ENCODE results near the gene YWHAE. TPM values are rescaled to one million over a fixed set of nuclear protein-coding genes. Genes with fewer than 3 reads are reported as not detected.

The YWHAE gene
- total and polyA plus RNA-seq, 9 of the 15 experiments (the other 6 are each of a cell fraction or from before 2014, with no cell fraction given): 184 to 727 (median 448) TPM

DNA sequence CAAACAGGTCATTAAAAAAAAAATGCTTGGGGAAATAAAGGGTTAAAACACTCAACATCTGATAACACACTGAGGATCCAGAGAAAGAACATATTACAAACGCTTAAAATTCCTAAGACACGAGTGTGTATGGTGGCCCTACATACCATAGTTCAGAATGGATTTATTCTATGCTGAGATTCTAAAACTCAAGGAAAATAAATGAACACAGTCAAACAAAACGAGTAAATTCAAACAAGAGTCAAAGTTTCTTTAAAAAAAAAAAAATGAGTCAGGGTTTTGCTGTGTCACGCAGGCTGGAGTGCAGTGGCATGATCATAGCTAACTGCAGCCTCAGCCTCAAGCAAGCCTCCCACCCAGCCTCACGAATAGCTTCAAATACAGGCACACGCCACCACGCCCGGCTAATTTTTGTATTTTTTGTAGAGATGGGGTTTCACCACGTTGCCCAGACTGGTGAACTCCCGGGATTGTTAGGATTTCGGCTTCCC lies 38.6 kb upstream of the YWHAE start (continued):
- TF ChIP-seq, protein P1, sequence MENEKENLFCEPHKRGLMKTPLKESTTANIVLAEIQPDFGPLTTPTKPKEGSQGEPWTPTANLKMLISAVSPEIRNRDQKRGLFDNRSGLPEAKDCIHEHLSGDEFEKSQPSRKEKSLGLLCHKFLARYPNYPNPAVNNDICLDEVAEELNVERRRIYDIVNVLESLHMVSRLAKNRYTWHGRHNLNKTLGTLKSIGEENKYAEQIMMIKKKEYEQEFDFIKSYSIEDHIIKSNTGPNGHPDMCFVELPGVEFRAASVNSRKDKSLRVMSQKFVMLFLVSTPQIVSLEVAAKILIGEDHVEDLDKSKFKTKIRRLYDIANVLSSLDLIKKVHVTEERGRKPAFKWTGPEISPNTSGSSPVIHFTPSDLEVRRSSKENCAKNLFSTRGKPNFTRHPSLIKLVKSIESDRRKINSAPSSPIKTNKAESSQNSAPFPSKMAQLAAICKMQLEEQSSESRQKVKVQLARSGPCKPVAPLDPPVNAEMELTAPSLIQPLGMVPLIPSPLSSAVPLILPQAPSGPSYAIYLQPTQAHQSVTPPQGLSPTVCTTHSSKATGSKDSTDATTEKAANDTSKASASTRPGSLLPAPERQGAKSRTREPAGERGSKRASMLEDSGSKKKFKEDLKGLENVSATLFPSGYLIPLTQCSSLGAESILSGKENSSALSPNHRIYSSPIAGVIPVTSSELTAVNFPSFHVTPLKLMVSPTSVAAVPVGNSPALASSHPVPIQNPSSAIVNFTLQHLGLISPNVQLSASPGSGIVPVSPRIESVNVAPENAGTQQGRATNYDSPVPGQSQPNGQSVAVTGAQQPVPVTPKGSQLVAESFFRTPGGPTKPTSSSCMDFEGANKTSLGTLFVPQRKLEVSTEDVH (IDR thresholded peaks at IDR 0.05; ENCODE audit: low read depth, partially characterized antibody): no peak
- TF ChIP-seq ZNF3 (CRISPR knock-in tag; IDR thresholded peaks at IDR 0.05) (no peak), HDAC6 (IDR thresholded peaks at IDR 0.05; ENCODE audit: low read depth, low read length) (no peak), HNRNPK (IDR thresholded peaks at IDR 0.05; ENCODE audit: low read depth, low read length, poor library complexity, severe bottlenecking) (no peak), EZH2 (IDR thresholded peaks at IDR 0.05; ENCODE audit: borderline replicate concordance, low read depth, low read length) (no peak), ZNF146 (CRISPR knock-in tag; IDR thresholded peaks at IDR 0.05; ENCODE audit: unreplicated experiment) (no peak), BACH1 (tag; IDR thresholded peaks at IDR 0.05) (peak; percentile 60; the same call in 1 of the 2 replicates), ZZZ3 (IDR thresholded peaks at IDR 0.05) (no peak), RAD21 (CRISPR knock-in tag; conservative IDR thresholded peaks at IDR 0.05 in 1 of 2, IDR thresholded peaks at IDR 0.05 in 1 of 2) (no peak), ARID1B (IDR thresholded peaks at IDR 0.05) (peak; percentile 28; the same call in 1 of the 2 replicates), FOSL1 (tag; conservative IDR thresholded peaks at IDR 0.05) (no peak), C11orf30 (IDR thresholded peaks at IDR 0.05; ENCODE audit: low read depth) (peak; percentile 82), ZNF263 (CRISPR knock-in tag; IDR thresholded peaks at IDR 0.05; ENCODE audit: borderline replicate concordance) (no peak), ILF3 (IDR thresholded peaks at IDR 0.05; ENCODE audit: borderline replicate concordance) (no peak)
- TF ChIP-seq, protein P2, sequence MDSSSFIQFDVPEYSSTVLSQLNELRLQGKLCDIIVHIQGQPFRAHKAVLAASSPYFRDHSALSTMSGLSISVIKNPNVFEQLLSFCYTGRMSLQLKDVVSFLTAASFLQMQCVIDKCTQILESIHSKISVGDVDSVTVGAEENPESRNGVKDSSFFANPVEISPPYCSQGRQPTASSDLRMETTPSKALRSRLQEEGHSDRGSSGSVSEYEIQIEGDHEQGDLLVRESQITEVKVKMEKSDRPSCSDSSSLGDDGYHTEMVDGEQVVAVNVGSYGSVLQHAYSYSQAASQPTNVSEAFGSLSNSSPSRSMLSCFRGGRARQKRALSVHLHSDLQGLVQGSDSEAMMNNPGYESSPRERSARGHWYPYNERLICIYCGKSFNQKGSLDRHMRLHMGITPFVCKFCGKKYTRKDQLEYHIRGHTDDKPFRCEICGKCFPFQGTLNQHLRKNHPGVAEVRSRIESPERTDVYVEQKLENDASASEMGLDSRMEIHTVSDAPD (CRISPR knock-in tag; IDR thresholded peaks at IDR 0.05): no peak
- TF ChIP-seq, protein P3, sequence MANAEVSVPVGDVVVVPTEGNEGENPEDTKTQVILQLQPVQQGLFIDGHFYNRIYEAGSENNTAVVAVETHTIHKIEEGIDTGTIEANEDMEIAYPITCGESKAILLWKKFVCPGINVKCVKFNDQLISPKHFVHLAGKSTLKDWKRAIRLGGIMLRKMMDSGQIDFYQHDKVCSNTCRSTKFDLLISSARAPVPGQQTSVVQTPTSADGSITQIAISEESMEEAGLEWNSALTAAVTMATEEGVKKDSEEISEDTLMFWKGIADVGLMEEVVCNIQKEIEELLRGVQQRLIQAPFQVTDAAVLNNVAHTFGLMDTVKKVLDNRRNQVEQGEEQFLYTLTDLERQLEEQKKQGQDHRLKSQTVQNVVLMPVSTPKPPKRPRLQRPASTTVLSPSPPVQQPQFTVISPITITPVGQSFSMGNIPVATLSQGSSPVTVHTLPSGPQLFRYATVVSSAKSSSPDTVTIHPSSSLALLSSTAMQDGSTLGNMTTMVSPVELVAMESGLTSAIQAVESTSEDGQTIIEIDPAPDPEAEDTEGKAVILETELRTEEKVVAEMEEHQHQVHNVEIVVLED (CRISPR knock-in tag; IDR thresholded peaks at IDR 0.05): no peak
- TF ChIP-seq, protein P4, sequence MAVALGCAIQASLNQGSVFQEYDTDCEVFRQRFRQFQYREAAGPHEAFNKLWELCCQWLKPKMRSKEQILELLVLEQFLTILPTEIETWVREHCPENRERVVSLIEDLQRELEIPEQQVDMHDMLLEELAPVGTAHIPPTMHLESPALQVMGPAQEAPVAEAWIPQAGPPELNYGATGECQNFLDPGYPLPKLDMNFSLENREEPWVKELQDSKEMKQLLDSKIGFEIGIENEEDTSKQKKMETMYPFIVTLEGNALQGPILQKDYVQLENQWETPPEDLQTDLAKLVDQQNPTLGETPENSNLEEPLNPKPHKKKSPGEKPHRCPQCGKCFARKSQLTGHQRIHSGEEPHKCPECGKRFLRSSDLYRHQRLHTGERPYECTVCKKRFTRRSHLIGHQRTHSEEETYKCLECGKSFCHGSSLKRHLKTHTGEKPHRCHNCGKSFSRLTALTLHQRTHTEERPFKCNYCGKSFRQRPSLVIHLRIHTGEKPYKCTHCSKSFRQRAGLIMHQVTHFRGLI (CRISPR knock-in tag; IDR thresholded peaks at IDR 0.05): no peak
- TF ChIP-seq, protein P5, sequence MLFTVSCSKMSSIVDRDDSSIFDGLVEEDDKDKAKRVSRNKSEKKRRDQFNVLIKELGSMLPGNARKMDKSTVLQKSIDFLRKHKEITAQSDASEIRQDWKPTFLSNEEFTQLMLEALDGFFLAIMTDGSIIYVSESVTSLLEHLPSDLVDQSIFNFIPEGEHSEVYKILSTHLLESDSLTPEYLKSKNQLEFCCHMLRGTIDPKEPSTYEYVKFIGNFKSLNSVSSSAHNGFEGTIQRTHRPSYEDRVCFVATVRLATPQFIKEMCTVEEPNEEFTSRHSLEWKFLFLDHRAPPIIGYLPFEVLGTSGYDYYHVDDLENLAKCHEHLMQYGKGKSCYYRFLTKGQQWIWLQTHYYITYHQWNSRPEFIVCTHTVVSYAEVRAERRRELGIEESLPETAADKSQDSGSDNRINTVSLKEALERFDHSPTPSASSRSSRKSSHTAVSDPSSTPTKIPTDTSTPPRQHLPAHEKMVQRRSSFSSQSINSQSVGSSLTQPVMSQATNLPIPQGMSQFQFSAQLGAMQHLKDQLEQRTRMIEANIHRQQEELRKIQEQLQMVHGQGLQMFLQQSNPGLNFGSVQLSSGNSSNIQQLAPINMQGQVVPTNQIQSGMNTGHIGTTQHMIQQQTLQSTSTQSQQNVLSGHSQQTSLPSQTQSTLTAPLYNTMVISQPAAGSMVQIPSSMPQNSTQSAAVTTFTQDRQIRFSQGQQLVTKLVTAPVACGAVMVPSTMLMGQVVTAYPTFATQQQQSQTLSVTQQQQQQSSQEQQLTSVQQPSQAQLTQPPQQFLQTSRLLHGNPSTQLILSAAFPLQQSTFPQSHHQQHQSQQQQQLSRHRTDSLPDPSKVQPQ (CRISPR knock-in tag; IDR thresholded peaks at IDR 0.05; ENCODE audit: borderline replicate concordance): no peak

All from K562 (cell line).